NCI-H1048 (cell line): ENCODE measurements around the gene NIFK.
"Not testable (repeated sequence)": the region's sequence is repeated elsewhere in the genome, so short reads cannot be mapped to it uniquely, and the experiment has no call there.

Experiments used
- DNase-seq: peaks from one replicate; lab custom pipeline; 2025; lab: John Stamatoyannopoulos, UW

The NIFK gene

GRCh38 chr2:121736462-121737336, at the start of gene NIFK:
NIFK (minus strand) TSS chr2:121736875; CDS start chr2:121736850, 25 bp downstream.
- peak; percentile 95 for DNase-seq

- DNase-seq, result no peak
Observed at GRCh38 chr2:121783180-121783579, 46.5 kb upstream of the NIFK start.

DNA sequence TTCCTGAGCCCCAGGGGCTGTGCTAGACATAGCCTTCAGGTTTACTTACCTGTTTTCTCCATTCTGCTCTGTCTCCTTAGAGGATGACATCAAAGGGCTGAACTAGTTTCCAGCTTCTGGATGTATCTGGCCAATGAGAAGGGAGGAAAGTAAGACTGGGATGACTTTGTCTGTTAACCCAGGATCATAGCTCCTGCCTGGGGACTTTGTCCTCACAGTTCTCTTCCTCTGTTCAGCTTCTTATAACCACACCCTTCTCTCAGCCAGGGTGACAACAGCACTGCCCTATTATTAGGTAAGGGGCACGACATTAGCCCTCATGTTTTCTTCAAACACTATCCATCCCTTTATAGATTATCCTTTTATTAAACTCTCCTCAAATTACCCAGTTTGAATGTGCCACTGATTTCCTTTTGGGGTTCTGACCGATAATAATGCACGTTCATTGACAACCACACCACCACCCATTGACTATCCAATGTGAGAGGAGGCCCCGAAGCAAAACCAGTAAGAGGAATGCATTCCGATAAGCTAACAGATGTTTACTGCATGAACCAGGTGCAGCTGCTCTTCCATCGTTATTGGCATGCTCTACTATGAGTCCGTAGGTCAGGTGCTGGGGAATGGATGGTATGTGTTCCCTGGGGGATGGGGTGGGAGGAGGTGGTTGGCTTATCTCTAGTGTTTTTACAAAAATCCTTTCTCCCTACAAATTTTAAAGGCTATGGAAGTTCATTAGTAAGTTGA, 42.2 kb upstream of the NIFK start:
- no peak for DNase-seq

DNA sequence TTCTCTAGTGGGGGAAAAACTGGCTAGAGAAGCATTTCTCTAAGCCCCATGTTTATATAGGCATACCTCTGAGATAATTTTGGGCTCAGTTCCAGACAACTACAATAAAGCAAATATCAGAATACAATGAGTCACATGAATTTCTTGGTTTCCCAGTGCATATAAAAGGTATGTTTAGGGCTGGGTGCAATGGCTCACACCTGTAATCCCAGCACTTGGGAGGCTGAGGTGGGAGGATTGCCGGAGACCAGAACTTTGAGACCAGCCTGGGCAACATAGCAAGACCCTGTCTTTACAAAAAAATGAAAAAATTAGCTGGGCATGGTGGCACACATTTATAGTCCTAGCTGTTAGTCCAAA, 41.0 kb upstream of the NIFK start:
- no peak for DNase-seq

- no peak for DNase-seq
Observed at GRCh38 chr2:121776885-121777698, 40.4 kb upstream of the NIFK start.

DNA sequence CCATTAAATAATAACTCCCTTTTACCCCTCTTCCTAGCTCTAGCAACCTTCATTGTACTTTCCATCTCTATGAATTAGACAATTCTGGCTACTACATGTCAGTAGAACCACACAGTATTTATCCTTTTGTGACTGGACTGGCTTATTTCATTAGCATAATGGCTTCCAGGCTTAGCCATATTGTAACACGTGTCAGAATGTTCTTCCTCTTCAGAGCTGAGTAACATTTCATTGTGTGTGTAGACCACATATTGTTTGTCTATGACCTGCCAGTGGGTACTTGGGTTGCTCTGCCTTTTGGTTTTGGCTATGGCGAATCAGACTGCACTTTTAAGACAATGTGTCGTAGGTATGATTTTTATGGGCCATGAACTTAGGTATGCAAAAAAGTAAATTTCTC, 39.7 kb upstream of the NIFK start:
- no peak for DNase-seq

DNA sequence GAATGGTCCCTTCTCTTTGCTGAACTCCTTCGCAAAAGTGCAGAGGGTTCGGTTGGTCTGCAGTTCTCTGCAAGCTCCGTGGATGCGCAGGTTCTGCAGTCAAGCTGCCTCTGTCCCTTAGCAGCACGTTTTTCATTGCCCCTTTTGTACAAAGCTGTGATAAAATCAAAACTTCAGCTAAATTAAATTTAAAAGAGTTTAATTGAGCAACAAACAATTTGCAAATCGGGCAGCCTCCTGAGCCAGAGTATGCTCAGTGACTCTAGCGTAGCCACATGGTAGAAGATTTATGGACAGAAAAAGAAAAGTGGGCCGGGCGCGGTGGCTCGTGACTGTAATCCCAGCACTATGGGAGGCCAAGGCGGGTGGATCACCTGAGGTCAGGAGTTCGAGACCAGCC, 37.6 kb upstream of the NIFK start:
- DNase-seq, result no peak

- no peak for DNase-seq
Observed at GRCh38 chr2:121771976-121772742, 35.5 kb upstream of the NIFK start.

DNA sequence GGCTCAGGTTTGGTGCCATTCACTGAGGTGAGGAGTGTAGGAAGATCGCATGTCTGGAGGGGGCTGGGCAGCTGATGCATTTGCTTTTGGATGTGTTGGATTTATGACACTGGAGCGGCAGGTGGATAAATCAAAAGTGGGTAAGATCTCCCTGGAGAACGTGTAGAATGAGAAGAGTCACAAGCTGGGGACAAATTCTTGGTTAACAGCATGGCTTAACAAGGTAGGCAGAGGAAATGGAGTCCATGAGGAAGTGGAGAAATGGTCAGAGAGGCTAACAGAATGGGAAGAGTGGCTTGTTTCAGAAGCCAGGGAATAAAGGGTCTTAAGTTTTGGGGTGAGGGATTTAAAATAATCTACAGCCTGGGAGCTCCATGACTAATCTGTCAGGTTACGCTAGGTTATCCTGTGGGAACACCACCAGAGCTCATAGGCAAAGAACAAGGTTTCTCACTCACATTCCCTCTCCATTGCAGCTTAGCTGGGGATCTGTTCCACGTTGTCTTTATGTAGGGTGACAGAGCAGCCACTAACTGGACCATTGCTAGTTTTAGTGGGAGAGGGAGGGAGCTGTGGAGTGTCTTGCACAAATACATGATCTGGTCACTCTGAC, 31.6 kb upstream of the NIFK start:
- DNase-seq, result no peak

DNA sequence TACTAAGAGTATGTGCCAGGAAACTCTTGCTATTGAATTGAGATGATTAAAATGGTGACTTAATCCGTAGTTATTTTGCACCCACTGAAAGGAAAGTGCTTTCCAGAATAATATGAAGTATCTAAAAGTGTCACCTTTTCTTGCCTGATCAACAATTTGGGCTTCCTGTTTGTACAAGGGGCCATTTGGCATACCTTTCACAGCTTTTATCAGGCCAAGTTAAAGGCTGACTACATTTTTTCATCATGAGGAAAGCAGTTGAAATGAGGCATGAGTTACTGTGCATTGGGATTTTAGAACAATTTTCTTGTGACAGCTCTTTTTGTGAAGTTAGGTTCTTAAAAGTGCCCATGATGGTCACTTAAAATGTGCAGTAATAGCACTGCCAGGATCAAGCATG, 29.9 kb upstream of the NIFK start:
- no peak for DNase-seq

DNA sequence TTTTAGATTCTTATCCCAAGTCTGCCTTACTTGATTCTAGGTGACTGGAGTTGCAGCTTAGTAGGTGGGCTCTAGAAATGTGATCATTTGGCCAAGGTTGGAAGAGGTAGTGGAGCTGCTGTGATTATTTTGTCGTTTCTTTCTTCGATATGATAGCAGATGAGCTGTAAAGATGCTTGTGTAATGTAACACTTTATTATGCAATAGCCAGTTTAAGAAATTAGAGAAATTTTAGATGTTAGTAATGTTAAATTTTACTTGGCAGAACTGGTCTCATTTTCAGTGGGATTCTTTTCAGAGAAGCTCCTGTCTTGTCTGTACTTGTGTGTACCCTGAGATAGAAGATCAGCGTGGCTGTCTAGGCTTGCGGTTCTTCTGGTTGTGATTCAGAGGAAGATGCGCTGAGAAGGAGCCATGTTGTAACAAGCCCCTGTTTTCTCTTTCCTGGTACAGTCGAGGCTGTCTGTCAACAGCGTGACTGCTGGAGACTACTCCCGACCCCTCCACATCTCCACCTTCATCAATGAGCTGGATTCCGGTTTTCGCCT, 28.1 kb upstream of the NIFK start:
- DNase-seq, result no peak

- DNase-seq, result peak; percentile 98
Observed at GRCh38 chr2:121755237-121756111, 18.8 kb upstream of the NIFK start, which contains the start of gene TSN. TSN (plus strand) TSS chr2:121755651; CDS start chr2:121755780, 129 bp downstream.

DNA sequence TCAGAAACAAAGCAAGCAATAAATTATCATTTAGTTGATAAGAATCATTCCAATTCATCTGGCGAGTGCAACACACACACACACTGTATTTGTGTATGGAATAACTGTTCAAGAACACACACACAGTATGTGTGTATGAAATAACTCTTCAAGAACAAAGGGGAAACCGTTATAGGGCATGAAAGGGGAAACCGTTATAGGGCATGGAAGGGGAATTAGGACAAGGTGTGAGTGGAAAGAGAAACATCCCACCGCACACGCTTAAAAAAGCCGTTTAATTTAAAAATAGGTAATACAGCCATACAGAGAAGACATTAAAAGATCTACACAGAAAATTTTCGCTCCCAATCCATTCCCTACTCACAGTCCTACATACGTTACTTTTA, 18.2 kb upstream of the NIFK start:
- no peak for DNase-seq

DNA sequence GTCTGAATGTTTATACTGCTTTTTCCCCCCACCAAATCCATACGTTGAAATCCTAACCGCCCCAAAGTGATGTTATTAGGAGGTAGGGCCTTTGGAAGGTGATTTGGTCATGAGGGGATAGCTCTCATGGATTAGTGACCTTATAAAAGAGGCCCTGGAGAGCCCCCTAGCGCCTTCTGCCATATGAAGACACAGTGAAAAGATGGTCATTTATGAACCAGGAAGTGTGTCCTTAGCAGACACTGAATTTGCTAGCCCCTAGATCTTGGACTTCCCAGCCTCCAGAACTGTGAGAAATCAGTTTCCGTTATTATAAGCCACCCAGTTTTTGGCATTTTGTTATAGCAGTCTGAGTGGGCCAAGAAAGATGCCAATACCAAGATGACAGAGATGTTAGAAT, 11.5 kb upstream of the NIFK start:
- no peak for DNase-seq

DNA sequence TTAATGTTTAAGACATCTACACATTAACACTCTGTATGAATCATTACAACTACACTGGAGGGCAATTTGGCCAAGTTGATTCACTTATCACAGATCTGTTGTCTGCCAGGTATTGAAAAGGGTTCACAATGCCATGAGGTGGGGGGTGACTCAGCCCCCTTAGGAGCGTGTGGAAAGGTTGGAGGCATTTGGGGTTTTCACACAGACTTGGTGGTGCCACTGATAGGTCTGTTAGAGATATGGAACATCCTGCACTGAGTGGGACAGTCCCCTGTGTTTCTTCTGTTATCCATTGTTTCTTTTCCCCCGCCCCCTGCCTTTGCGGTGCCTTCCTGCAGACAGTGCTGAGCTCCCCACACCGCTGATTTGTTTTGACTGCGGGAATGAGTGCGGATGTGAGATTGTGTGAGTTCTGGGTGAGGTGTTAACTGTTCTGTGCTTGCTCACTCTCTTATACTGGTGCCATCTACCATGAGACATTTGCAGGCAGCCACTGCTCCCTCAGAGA, 9.4 kb upstream of the NIFK start:
- no peak for DNase-seq

DNA sequence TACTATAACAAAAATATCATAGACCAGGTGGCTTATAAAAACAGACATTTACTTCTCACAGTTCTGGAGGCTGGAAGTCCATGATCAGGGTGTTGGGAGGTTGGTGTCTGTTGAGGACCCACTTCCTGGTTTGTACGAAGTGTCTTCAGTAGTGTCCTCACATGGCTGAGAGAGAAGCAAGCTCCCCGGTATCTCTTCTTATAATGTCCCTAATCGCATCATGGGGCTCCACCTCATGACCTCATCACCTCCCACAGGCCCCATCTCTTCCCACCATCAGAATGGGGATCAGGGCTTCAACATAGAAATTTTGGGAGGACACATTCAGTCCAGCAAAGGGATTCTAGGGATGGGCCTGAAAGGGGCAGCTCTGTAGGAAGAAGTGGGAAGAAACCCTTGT, 4.8 kb upstream of the NIFK start:
- DNase-seq, result no peak

GRCh38 chr2:121740973-121741372, 4.3 kb upstream of the NIFK start:
- no peak for DNase-seq

GRCh38 chr2:121736140-121736461, 574 bp downstream of the NIFK start:
- DNase-seq, result no peak

- DNase-seq, result no peak
Observed at GRCh38 chr2:121735518-121736074, 1.1 kb downstream of the NIFK start.

- DNase-seq, result not testable (repeated sequence)
Observed at GRCh38 chr2:121734544-121734943, 2.1 kb downstream of the NIFK start.
